ENCODE results near the gene DOK6.

The DOK6 gene

DNA sequence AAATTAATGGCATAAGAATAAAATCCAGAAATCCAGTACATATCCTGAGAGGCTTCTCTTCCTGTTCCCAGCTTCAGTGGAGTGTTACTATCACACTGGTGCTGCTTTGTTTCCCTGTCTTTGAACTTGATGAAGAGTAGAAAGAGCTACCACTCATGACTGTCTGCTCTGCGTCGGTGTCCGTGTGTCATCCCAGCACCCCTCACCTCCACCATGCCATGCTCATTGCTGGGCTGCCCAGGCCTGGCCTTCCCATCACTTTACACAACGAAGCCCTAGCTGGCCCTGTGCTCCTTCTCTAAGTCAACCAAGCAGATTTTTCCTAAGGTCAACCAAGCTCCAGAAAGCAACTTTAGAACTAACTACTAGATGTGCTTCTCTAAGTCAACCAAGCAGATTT is 215.4 kb downstream of the DOK6 start:
- no peak overlapping the region for H3K4me3 ChIP-seq (ENCODE audit: control insufficient read depth, low read depth, low read length)
- TF ChIP-seq, protein P1, sequence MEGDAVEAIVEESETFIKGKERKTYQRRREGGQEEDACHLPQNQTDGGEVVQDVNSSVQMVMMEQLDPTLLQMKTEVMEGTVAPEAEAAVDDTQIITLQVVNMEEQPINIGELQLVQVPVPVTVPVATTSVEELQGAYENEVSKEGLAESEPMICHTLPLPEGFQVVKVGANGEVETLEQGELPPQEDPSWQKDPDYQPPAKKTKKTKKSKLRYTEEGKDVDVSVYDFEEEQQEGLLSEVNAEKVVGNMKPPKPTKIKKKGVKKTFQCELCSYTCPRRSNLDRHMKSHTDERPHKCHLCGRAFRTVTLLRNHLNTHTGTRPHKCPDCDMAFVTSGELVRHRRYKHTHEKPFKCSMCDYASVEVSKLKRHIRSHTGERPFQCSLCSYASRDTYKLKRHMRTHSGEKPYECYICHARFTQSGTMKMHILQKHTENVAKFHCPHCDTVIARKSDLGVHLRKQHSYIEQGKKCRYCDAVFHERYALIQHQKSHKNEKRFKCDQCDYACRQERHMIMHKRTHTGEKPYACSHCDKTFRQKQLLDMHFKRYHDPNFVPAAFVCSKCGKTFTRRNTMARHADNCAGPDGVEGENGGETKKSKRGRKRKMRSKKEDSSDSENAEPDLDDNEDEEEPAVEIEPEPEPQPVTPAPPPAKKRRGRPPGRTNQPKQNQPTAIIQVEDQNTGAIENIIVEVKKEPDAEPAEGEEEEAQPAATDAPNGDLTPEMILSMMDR (IDR thresholded peaks at IDR 0.05; ENCODE audit: control insufficient read depth, insufficient read depth, low read depth, low read length, missing control alignments), result no peak
- DNase-seq (ENCODE audit: low read depth), result no peak

DNA sequence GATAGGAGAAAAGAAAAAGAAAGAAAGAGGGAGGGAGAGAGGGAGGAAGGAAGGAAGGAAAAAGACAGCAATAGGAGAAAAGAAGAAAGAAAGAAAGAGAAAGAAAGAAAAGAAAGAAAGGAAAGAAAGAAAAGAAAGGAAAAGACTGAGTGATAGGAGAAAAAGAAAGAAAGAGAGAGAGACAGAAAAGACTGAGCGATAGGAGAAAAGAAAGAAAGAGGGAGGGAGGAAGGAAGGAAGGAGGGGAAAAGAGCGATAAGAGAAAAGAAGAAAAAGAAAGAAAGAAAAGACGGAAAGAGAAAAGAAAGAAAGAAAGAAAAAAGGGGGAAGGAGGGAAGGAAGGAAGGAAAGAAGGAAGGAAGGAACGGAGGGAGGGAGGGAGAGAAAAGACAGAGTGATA is 216.7 kb downstream of the DOK6 start:
- DNase-seq (ENCODE audit: low read depth), result no peak
- no peak overlapping the region for H3K4me3 ChIP-seq (ENCODE audit: control insufficient read depth, low read depth, low read length)
- TF ChIP-seq, protein P1 (IDR thresholded peaks at IDR 0.05; ENCODE audit: control insufficient read depth, insufficient read depth, low read depth, low read length, missing control alignments), result no peak

DNA sequence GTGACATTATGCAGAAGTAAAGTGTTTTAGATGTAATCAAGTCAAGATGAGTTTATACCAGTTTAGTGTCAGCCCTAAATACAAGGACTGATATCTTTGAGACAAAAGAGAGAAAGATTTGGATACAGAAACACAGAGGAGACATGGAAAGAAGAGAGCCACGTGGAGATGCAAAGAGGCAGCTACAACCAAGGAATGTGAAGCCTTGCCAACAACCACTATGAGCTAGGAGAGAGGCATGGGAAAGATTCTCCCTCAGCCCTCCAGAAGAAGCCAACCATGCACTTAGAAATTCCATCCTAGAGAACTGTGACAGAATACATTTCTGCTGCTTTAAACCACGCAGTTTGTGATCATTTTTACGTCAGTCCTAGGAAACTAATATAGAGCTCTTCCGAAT is 217.2 kb downstream of the DOK6 start:
- peak; percentile 35 for DNase-seq (ENCODE audit: low read depth)
- TF ChIP-seq, protein P1 (IDR thresholded peaks at IDR 0.05; ENCODE audit: control insufficient read depth, insufficient read depth, low read depth, low read length, missing control alignments), result no peak
- H3K4me3 ChIP-seq (ENCODE audit: control insufficient read depth, low read depth, low read length), result no peak overlapping the region

DNA sequence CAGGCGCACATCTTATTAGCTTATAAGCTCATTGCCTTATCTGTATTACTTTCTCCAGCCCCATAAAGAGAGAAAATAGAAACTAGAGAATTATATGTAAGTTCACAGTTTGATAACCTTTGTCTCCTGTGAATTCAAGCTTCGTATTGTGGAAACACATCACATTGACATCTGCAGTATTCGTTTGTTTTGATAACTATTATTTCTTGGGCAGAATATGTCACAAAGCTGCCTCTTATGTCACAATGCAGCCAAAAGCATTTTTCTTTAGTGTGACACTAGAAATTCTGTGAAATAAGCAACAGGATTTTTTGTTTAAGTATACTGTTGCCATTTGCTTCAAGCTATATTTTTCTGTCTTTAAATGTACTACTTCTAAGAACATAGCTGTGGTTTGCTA is 221.5 kb downstream of the DOK6 start:
- H3K4me3 ChIP-seq (ENCODE audit: control insufficient read depth, low read depth, low read length), result no peak overlapping the region
- no peak for DNase-seq (ENCODE audit: low read depth)
- TF ChIP-seq, protein P1 (IDR thresholded peaks at IDR 0.05; ENCODE audit: control insufficient read depth, insufficient read depth, low read depth, low read length, missing control alignments), result no peak

DNA sequence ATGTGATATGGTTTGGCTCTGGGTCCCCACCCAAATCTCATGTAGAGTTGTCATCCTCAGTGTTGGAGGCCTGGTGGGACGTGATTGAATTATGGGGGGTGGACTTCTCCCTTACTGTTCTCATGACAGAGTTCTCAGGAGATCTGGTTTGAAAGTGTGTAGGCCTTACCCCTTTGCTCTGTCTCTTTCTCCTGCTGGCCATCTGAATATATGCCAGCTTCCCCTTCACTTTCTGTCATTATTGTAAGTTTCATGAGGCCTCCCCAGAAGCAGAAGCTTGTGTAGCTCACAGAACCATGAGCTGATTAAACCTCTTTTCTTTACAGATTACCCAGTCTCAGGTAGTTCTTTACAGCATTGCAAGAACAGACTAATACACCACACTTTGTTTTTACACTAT is 222.3 kb downstream of the DOK6 start:
- TF ChIP-seq, protein P1 (IDR thresholded peaks at IDR 0.05; ENCODE audit: control insufficient read depth, insufficient read depth, low read depth, low read length, missing control alignments), result no peak
- no peak for DNase-seq (ENCODE audit: low read depth)
- H3K4me3 ChIP-seq (ENCODE audit: control insufficient read depth, low read depth, low read length), result no peak overlapping the region

DNA sequence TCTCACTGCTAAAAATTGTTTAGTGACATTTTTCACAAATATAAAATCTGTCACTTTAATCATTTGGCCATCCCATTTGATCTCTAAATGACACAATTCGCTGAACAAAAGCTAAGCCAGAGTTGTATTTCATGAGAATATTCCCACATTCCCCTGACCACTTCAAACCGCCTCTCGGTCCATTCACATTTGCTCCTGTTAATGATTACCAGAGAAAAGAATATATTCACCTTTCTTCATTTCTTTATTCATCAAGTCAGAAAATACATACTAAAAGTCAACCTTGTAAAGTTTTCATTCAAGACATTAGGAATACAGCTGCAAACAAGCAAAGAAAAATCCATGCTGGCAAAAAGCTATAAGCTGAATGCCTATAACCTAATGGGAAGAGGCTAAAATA is 225.5 kb downstream of the DOK6 start:
- H3K4me3 ChIP-seq (ENCODE audit: control insufficient read depth, low read depth, low read length), result no peak overlapping the region
- TF ChIP-seq, protein P1 (IDR thresholded peaks at IDR 0.05; ENCODE audit: control insufficient read depth, insufficient read depth, low read depth, low read length, missing control alignments), result no peak
- DNase-seq (ENCODE audit: low read depth), result no peak

DNA sequence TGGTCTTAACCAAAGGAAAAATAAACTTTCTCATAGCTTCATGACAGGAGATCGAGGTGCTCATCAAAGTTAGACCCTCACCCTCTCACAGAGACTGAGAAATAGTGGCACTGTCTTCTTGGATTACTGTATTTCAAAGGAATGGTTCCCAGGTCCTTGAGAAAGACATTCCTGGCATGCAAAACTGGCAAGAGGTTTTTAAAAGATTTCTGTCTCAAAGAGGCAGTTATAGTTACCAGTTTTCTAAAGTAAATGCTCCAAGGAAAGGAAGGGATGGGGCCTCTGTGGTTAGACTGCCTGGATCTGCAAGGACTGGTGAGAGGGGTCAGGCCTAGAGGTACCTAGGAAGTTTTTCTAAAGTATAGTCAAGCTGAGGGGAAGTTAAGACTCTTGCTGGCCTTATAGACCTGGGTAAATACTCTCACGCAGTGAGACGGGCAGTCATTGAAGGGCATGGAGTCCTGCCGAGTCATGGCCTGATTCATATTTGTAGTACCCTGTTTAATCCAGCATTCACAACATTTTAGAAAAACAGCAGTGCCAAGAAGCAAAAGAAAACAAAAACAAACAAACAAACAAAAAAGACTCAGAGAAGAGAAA is 226.1 kb downstream of the DOK6 start:
- TF ChIP-seq, protein P1 (IDR thresholded peaks at IDR 0.05; ENCODE audit: control insufficient read depth, insufficient read depth, low read depth, low read length, missing control alignments), result no peak
- H3K4me3 ChIP-seq (ENCODE audit: control insufficient read depth, low read depth, low read length), result no peak overlapping the region
- DNase-seq (ENCODE audit: low read depth), result no peak

Data from AG09309 (cell line).